GM23338 (cell line): ENCODE results near the gene ZDHHC3.
"Not testable (repeated sequence)": the region's sequence is repeated elsewhere in the genome, so short reads cannot be mapped to it uniquely, and the experiment has no call there.

Experiments
- CREB1 ChIP-seq: fragments of 250-450 bp; sonication (Bioruptor Pico); IDR thresholded peaks from 2 replicates; pipeline ENCODE4 v1.5.0; 2020; ENCODE audit warnings: low read depth, mild to moderate bottlenecking, moderate library complexity
- EZH2 ChIP-seq: fragments of 200-600 bp; sonication (generic); IDR thresholded peaks from one replicate; pipeline ENCODE4 v1.8.0; 2017; ENCODE audit warnings: antibody characterized with exemption, mild to moderate bottlenecking, low read depth; ENCODE audit not compliant: unreplicated experiment
- EZH2phosphoT487 ChIP-seq: fragments of 200-600 bp; sonication (generic); IDR thresholded peaks from one replicate; pipeline ENCODE4 v1.8.1; 2018; ENCODE audit warnings: antibody characterized with exemption; ENCODE audit not compliant: unreplicated experiment
- JUNB ChIP-seq: IDR thresholded peaks from one replicate; pipeline ENCODE4 v1.6.1; 2016; ENCODE audit warnings: antibody characterized with exemption; ENCODE audit not compliant: unreplicated experiment
- NANOG ChIP-seq: IDR thresholded peaks from 2 replicates; pipeline ENCODE4 v1.6.1; 2016; ENCODE audit warnings: antibody characterized with exemption, borderline replicate concordance
- POLR2AphosphoS5 ChIP-seq: IDR thresholded peaks from 2 replicates; pipeline ENCODE4 v1.6.1; 2016; ENCODE audit warnings: antibody characterized with exemption, low read depth
- STAT1 ChIP-seq: IDR thresholded peaks from one replicate; pipeline ENCODE4 v1.6.1; 2016; ENCODE audit warnings: antibody characterized with exemption; ENCODE audit not compliant: unreplicated experiment
- ZNF114 ChIP-seq: fragments of 250-450 bp; sonication (Bioruptor Pico); IDR thresholded peaks from 2 replicates; pipeline ENCODE4 v1.5.0; 2020; ENCODE audit warnings: mild to moderate bottlenecking, moderate library complexity
- ZNF331 ChIP-seq: fragments of 250-450 bp; sonication (Bioruptor Pico); IDR thresholded peaks from 2 replicates; pipeline ENCODE4 v1.5.0; 2020; ENCODE audit warnings: low read depth, mild to moderate bottlenecking, moderate library complexity
- TF ChIP-seq, protein P1 (sequence below), 2 experiments: fragments of 200-600 bp in 1 of 2; sonication (generic) in 1 of 2; conservative IDR thresholded peaks; 2 replicates each; pipeline versions ENCODE4 v1.5.1 to v1.6.1; 2016 to 2017; ENCODE audit warnings: antibody characterized with exemption in 2 of 2, low read depth in 2 of 2, mild to moderate bottlenecking in 2 of 2, moderate library complexity in 1 of 2
- TF ChIP-seq, protein P2 (sequence below): IDR thresholded peaks from one replicate; pipeline ENCODE4 v1.6.1; 2018; ENCODE audit warnings: antibody characterized with exemption; ENCODE audit not compliant: unreplicated experiment
- TF ChIP-seq, protein P3 (sequence below): IDR thresholded peaks from 2 replicates; pipeline ENCODE4 v1.6.1; 2016; ENCODE audit warnings: antibody characterized with exemption

DNA sequence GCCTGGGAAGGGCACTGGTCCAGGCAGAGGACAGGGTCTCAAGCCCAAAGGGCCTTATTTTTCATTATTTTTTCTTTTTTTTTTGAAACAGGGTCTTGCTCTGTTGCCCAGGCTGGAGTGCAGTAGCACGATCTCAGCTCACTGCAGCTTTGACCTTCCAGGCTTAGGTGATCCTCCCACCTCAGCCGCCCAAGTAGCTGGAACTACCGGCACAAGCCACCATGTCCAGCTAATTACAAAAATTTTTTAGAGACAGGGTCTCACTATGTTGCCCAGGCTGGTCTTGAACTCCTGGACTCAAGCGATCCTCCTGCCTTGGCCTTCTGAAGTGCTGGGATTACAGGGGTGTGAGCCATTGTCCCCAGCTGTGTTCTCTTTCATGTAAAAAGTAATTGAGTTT, 26.2 kb downstream of the ZDHHC3 start:
- TF ChIP-seq, protein P1, sequence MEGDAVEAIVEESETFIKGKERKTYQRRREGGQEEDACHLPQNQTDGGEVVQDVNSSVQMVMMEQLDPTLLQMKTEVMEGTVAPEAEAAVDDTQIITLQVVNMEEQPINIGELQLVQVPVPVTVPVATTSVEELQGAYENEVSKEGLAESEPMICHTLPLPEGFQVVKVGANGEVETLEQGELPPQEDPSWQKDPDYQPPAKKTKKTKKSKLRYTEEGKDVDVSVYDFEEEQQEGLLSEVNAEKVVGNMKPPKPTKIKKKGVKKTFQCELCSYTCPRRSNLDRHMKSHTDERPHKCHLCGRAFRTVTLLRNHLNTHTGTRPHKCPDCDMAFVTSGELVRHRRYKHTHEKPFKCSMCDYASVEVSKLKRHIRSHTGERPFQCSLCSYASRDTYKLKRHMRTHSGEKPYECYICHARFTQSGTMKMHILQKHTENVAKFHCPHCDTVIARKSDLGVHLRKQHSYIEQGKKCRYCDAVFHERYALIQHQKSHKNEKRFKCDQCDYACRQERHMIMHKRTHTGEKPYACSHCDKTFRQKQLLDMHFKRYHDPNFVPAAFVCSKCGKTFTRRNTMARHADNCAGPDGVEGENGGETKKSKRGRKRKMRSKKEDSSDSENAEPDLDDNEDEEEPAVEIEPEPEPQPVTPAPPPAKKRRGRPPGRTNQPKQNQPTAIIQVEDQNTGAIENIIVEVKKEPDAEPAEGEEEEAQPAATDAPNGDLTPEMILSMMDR (conservative IDR thresholded peaks at IDR 0.05; ENCODE audit: low read depth in 2 of 2): not testable (repeated sequence)
- TF ChIP-seq, protein P2, sequence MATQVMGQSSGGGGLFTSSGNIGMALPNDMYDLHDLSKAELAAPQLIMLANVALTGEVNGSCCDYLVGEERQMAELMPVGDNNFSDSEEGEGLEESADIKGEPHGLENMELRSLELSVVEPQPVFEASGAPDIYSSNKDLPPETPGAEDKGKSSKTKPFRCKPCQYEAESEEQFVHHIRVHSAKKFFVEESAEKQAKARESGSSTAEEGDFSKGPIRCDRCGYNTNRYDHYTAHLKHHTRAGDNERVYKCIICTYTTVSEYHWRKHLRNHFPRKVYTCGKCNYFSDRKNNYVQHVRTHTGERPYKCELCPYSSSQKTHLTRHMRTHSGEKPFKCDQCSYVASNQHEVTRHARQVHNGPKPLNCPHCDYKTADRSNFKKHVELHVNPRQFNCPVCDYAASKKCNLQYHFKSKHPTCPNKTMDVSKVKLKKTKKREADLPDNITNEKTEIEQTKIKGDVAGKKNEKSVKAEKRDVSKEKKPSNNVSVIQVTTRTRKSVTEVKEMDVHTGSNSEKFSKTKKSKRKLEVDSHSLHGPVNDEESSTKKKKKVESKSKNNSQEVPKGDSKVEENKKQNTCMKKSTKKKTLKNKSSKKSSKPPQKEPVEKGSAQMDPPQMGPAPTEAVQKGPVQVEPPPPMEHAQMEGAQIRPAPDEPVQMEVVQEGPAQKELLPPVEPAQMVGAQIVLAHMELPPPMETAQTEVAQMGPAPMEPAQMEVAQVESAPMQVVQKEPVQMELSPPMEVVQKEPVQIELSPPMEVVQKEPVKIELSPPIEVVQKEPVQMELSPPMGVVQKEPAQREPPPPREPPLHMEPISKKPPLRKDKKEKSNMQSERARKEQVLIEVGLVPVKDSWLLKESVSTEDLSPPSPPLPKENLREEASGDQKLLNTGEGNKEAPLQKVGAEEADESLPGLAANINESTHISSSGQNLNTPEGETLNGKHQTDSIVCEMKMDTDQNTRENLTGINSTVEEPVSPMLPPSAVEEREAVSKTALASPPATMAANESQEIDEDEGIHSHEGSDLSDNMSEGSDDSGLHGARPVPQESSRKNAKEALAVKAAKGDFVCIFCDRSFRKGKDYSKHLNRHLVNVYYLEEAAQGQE: not testable (repeated sequence)
- TF ChIP-seq EZH2phosphoT487; POLR2AphosphoS5; ZNF331 (CRISPR knock-in tag); EZH2; CREB1 (CRISPR knock-in tag); JUNB; NANOG; STAT1; ZNF114 (CRISPR knock-in tag): not testable (repeated sequence)
- TF ChIP-seq, protein P3, sequence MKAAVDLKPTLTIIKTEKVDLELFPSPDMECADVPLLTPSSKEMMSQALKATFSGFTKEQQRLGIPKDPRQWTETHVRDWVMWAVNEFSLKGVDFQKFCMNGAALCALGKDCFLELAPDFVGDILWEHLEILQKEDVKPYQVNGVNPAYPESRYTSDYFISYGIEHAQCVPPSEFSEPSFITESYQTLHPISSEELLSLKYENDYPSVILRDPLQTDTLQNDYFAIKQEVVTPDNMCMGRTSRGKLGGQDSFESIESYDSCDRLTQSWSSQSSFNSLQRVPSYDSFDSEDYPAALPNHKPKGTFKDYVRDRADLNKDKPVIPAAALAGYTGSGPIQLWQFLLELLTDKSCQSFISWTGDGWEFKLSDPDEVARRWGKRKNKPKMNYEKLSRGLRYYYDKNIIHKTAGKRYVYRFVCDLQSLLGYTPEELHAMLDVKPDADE: not testable (repeated sequence)
